Keratinocyte (primary cell): ENCODE measurements around the gene DDX50. TPM values are rescaled to one million over a fixed set of nuclear protein-coding genes. Genes with fewer than 3 reads are reported as not detected.

Experiments
- DNase-seq: peaks from one replicate; pipeline ENCODE4 v3.0.0-alpha.2; 2011; ENCODE audit warnings: low read depth, missing footprints, low spot score
- FAIRE-seq: peaks from 2 replicates; lab custom pipeline; 2011; peaks lifted over from hg19 to GRCh38; lab: Jason Lieb, UNC
- H2AFZ ChIP-seq: 2 replicates; pipeline ENCODE4 v1.6.0; 2012; ENCODE audit warnings: low read length, control low read depth, inconsistent platforms; ENCODE audit not compliant: control insufficient read depth
- H3K27ac ChIP-seq: 2 replicates; pipeline ENCODE4 v1.5.1; 2011; ENCODE audit warnings: low read length; ENCODE audit not compliant: control insufficient read depth, insufficient read depth
- H3K27me3 ChIP-seq: 3 replicates; pipeline ENCODE4 v1.6.0; 2011; ENCODE audit warnings: low read length; ENCODE audit not compliant: control insufficient read depth, insufficient read depth; ENCODE audit errors: extremely low read depth
- H3K36me3 ChIP-seq, 2 experiments: 2 replicates in 1 of 2; 3 replicates in 1 of 2; pipeline ENCODE4 v1.5.1; 2011; ENCODE audit warnings: low read length in 2 of 2, mild to moderate bottlenecking in 1 of 2; ENCODE audit not compliant: control insufficient read depth in 2 of 2, insufficient read depth in 2 of 2; ENCODE audit errors: extremely low read depth in 1 of 2
- H3K4me1 ChIP-seq: 3 replicates; pipeline ENCODE4 v1.5.1; 2011; ENCODE audit warnings: low read length; ENCODE audit not compliant: control insufficient read depth, insufficient read depth; ENCODE audit errors: extremely low read depth
- H3K4me2 ChIP-seq: 3 replicates; pipeline ENCODE4 v1.6.0; 2011; ENCODE audit warnings: low read depth, low read length; ENCODE audit not compliant: control insufficient read depth, insufficient read depth; ENCODE audit errors: extremely low read depth
- H3K4me3 ChIP-seq, 3 experiments: fragments of 200-600 bp in 1 of 3; sonication (generic) in 1 of 3; 2 replicates in 2 of 3; 3 replicates in 1 of 3; pipeline ENCODE4 v1.5.1; 2011 to 2016; ENCODE audit warnings: low read length in 3 of 3, mild to moderate bottlenecking in 3 of 3, control low read depth in 2 of 3, inconsistent platforms in 1 of 3, low read depth in 1 of 3, mixed read lengths in 1 of 3, mixed run types in 1 of 3, moderate library complexity in 1 of 3; ENCODE audit not compliant: control insufficient read depth in 2 of 3, insufficient read depth in 2 of 3; ENCODE audit errors: extremely low read depth in 1 of 3
- H3K79me2 ChIP-seq: 2 replicates; pipeline ENCODE4 v1.6.0; 2012; ENCODE audit warnings: low read length; ENCODE audit not compliant: control insufficient read depth, insufficient read depth
- H3K9ac ChIP-seq: 3 replicates; pipeline ENCODE4 v1.6.0; 2011; ENCODE audit warnings: low read length; ENCODE audit not compliant: control insufficient read depth, insufficient read depth; ENCODE audit errors: extremely low read depth
- H3K9me1 ChIP-seq: 3 replicates; pipeline ENCODE4 v1.6.0; 2011; ENCODE audit warnings: low read length; ENCODE audit not compliant: control insufficient read depth, insufficient read depth; ENCODE audit errors: extremely low read depth
- H3K9me3 ChIP-seq: 2 replicates; pipeline ENCODE4 v1.5.1; 2012; ENCODE audit warnings: low read depth, low read length; ENCODE audit not compliant: control insufficient read depth
- H4K20me1 ChIP-seq: 3 replicates; pipeline ENCODE4 v1.6.0; 2011; ENCODE audit warnings: low read length; ENCODE audit not compliant: control insufficient read depth, insufficient read depth; ENCODE audit errors: extremely low read depth
- EZH2 ChIP-seq: IDR thresholded peaks from one replicate; pipeline ENCODE4 v1.6.1; 2012; ENCODE audit warnings: inconsistent platforms, mild to moderate bottlenecking, low read length, moderate library complexity
- dilution Hi-C: fragments of 300-500 bp; cut with MboI; formaldehyde crosslinking; loops from one replicate; pipeline ENCODE4 v1.7.0; 2020; ENCODE audit warnings: low sequenced_read_pairs; ENCODE audit not compliant: extremely low pct_ligation_motif_present
- polyA plus RNA-seq, 5 experiments: library from polyadenylated mRNA; depleted of rRNA in 3 of 5; stranded (reverse) in 3 of 5; stranded (forward) in 1 of 5; unstranded in 1 of 5; fragments of >200 nt; gene quantifications; 1 replicate in 1 of 5; 2 replicates in 3 of 5; 3 replicates in 1 of 5; pipeline versions ENCODE4 v1.2.1 to v1.2.3, GENCODE V29; 2011 to 2012; ENCODE audit warnings: missing spikeins in 2 of 5, low read depth in 1 of 5, low replicate concordance in 1 of 5
- TF ChIP-seq, protein P1 (sequence below), 3 experiments: IDR thresholded peaks in 1 of 3; conservative IDR thresholded peaks in 1 of 3; optimal IDR thresholded peaks in 1 of 3; 2 replicates in 2 of 3; 3 replicates in 1 of 3; pipeline versions ENCODE3 to v1.5.1; 2011; ENCODE audit warnings: low read length in 3 of 3, mild to moderate bottlenecking in 3 of 3, moderate library complexity in 2 of 3, control low read depth in 1 of 3, inconsistent platforms in 1 of 3; ENCODE audit not compliant: insufficient read depth in 2 of 3; ENCODE audit errors: extremely low read depth in 1 of 3

DDX50 gene
- polyA plus RNA-seq, 1 donor (not counting 4 experiments of a cell fraction or from before 2014, with no cell fraction given), result 40.6 TPM

DNA sequence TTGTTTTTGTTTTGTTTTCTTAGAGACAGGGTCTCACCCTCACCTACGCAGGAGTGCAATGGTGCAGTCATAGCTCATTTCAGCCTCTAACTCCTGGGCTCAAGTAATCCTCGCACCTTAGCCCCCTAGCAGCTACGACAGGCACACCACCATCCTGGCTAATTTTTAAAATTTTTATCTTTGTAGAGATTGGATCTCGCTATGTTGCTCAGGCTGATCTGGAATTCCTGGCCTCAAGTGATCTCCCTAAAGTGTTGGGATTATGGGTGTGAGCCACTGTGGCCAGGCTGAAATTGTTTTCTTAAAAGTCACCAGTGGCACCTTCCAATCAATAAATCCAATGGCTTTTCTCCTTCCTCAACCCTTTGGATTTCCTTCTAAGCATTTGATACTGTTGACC, 20.9 kb upstream of the DDX50 start:
- no peak overlapping the region for H2AFZ ChIP-seq
- no peaks in the 10 kb centered on the region for H3K4me1 ChIP-seq
- H3K36me3 ChIP-seq, result no peaks in the 10 kb centered on the region
- no peak overlapping the region for H3K27ac ChIP-seq
- no peak for DNase-seq
- no peaks in the 10 kb centered on the region for H3K9me1 ChIP-seq
- no peaks in the 10 kb centered on the region for H3K27me3 ChIP-seq
- no peak overlapping the region for H3K4me3 ChIP-seq
- no peak for TF ChIP-seq EZH2
- TF ChIP-seq, protein P1, sequence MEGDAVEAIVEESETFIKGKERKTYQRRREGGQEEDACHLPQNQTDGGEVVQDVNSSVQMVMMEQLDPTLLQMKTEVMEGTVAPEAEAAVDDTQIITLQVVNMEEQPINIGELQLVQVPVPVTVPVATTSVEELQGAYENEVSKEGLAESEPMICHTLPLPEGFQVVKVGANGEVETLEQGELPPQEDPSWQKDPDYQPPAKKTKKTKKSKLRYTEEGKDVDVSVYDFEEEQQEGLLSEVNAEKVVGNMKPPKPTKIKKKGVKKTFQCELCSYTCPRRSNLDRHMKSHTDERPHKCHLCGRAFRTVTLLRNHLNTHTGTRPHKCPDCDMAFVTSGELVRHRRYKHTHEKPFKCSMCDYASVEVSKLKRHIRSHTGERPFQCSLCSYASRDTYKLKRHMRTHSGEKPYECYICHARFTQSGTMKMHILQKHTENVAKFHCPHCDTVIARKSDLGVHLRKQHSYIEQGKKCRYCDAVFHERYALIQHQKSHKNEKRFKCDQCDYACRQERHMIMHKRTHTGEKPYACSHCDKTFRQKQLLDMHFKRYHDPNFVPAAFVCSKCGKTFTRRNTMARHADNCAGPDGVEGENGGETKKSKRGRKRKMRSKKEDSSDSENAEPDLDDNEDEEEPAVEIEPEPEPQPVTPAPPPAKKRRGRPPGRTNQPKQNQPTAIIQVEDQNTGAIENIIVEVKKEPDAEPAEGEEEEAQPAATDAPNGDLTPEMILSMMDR (optimal IDR thresholded peaks at IDR 0.05 in 1 of 3, IDR thresholded peaks at IDR 0.05 in 1 of 3, conservative IDR thresholded peaks at IDR 0.05 in 1 of 3; ENCODE audit: extremely low read depth in 1 of 3, insufficient read depth in 2 of 3, low read length in 3 of 3), result no peak
- H4K20me1 ChIP-seq, result no peaks in the 10 kb centered on the region
- H3K79me2 ChIP-seq, result no peaks in the 10 kb centered on the region
- dilution Hi-C loops, result no loop called here
- no peaks in the 10 kb centered on the region for H3K9me3 ChIP-seq
- no peak overlapping the region for H3K9ac ChIP-seq
- no peak for FAIRE-seq
- no peak overlapping the region for H3K4me2 ChIP-seq

DNA sequence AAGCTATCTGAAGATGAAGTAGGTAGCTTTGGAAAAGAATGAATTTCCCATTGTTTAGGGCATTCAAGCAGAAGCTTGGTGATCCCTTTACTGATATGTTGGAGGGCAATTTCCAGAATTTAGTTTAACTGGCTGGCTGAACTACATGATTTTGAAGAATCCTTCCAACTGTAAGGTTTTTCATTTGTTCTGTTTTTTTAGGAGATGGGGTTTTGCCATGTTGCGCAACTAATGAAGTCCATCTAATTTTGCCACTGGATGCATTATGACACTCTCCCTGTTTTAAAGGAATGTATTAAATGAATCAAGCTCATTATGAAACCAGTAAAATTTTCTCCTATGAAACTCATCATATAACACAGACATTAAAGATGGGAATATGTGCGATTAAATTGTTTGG, 6.1 kb upstream of the DDX50 start:
- Histone ChIP-seq H3K9me3 (no peaks in the 10 kb centered on the region), H2AFZ (no peak overlapping the region), H3K36me3 (no peaks in the 10 kb centered on the region), H3K27ac (no peak overlapping the region), H3K4me2 (no peak overlapping the region), H3K9me1 (no peaks in the 10 kb centered on the region), H3K27me3 (no peaks in the 10 kb centered on the region), H3K79me2 (no peaks in the 10 kb centered on the region), H4K20me1 (no peaks in the 10 kb centered on the region), H3K9ac (no peak overlapping the region), H3K4me1 (no peaks in the 10 kb centered on the region), H3K4me3 (no peak overlapping the region)
- no peak for TF ChIP-seq EZH2
- TF ChIP-seq, protein P1 (optimal IDR thresholded peaks at IDR 0.05 in 1 of 3, IDR thresholded peaks at IDR 0.05 in 1 of 3, conservative IDR thresholded peaks at IDR 0.05 in 1 of 3; ENCODE audit: extremely low read depth in 1 of 3, insufficient read depth in 2 of 3, low read length in 3 of 3), result no peak
- FAIRE-seq (no peak), DNase-seq (no peak)
- dilution Hi-C loops, result no loop called here
